Astrocyte of the spinal cord (primary cell): ENCODE measurements around the gene GRIK2.
"Not testable (repeated sequence)": the region's sequence is repeated elsewhere in the genome, so short reads cannot be mapped to it uniquely, and the experiment has no call there.

Experiments
- DNase-seq: peaks from one replicate; pipeline ENCODE4 v3.0.0; 2011; ENCODE audit warnings: low read depth, low spot score
- H3K4me3 ChIP-seq: 2 replicates; pipeline ENCODE4 v1.5.1; 2011; ENCODE audit warnings: low read depth, mild to moderate bottlenecking, low read length, moderate library complexity
- CTCF ChIP-seq: IDR thresholded peaks from 2 replicates; pipeline ENCODE4 v1.5.1; 2012; ENCODE audit warnings: low read depth, mild to moderate bottlenecking, low read length, inconsistent platforms
- in situ Hi-C: cut with HindIII; loops from 2 replicates; pipeline ENCODE4 v1.10.0; 2017; ENCODE audit warnings: low sequenced_read_pairs

The GRIK2 gene

DNA sequence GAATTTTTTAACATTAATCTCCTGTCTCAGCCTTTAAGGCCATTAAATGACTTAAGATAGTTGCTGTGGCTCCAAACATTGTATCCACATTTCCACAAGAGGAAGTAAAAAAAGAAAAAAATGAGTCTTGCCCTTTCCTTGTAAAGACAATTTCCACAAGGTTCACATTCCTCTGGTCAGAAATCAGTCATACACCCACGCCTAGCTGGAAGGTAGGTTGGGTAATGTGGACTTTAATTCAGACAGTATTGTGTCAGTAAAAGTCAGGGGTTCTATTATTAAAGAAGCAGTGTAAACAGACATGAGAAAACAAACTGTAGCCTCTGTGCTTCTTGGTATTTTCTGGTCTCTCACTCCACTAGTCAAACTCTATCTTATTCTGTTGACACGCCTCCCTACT lies 682.0 kb downstream of the GRIK2 start:
- H3K4me3 ChIP-seq, result no peak overlapping the region
- no peak for DNase-seq
- TF ChIP-seq CTCF, result no peak
- in situ Hi-C loops, result no loop called here

DNA sequence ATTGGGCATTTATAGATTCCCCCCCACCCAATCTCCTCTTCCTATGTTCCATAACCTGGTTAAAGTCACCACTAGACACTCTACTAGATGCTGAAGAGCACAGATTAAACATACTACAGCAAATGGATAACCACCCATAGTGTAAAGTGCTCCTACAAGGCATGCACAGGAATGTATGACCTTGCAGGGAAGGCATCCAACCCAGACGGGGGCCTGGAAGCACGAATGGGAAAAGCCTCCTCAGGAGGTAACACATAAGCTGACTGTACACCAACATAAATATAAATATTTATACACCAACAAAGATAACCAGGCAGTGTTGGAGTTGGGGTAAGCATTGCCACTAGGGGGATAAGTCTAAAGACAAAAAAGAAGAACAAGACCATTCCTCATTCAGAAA lies 691.7 kb downstream of the GRIK2 start:
- H3K4me3 ChIP-seq, result no peak overlapping the region
- DNase-seq, result no peak
- in situ Hi-C loops, result no loop called here
- no peak for TF ChIP-seq CTCF

DNA sequence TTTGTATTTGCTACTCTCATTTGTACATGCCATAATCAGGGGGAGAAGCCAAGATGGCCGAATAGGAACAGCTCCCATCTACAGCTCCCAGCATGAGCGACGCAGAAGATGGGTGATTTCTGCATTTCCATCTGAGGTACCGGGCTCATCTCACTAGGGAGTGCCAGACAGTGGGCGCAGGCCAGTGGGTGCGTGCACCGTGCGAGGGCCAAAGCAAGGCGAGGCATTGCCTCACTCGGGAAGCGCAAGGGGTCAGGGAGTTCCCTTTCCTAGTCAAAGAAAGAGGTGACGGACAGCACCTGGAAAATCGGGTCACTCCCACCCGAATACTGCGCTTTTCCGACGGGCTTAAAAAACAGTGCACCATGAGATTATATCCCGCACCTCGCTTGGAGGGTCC lies 694.7 kb downstream of the GRIK2 start:
- in situ Hi-C loops, H3K4me3 ChIP-seq: not testable (repeated sequence)

GRCh38 chr6:102114402-102114801 lies 720.9 kb downstream of the GRIK2 start:
- in situ Hi-C loops, result no loop called here
- TF ChIP-seq CTCF, result peak; percentile 7
- DNase-seq, result no peak
- no peak overlapping the region for H3K4me3 ChIP-seq

More for the DNA sequence above, 694.7 kb downstream of the GRIK2 start:
- DNase-seq, result not testable (repeated sequence)

DNA sequence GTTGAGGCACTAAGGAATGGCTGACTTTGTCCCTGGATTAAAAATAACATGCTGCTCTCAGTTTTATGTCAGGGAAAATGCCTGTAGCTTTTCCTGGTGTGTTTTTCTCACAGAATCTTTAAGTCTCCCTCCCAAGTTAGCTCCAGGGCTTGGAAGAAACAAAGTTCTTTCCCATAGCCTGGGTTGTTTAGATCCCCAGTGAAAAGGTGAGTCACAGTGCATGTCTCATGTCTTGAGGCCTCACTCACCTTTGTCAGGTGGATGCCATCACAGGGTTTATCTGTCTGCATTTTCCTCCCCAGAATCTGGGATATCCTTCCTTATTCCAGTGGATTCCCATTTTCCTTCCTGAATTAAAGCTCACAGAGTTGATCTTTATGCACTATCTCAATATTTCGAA lies 722.4 kb downstream of the GRIK2 start:
- no peak for TF ChIP-seq CTCF
- in situ Hi-C loops, result no loop called here
- DNase-seq, result no peak
- H3K4me3 ChIP-seq, result no peak overlapping the region

DNA sequence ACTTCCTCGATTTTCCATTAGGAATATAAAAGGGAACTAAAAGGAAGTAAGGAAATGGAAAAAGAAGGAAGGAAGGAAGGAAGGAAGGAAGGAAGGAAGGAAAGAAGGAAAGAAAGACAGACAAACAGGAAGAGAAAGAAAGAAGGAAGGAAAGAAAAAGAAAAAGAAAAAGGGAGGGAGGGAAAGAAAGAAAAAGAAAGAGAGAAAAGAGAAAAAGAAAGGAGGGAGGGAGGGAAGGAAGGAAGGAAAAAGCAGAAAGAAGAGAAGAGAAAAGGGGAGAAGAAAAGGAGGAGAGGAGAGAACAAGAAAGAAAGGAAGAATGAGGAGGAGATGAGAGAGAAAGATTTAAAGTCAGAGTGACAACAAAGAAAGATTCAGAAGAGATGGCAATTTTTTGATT lies 724.5 kb downstream of the GRIK2 start:
- no peak for DNase-seq
- H3K4me3 ChIP-seq, result no peak overlapping the region
- TF ChIP-seq CTCF, result no peak
- in situ Hi-C loops, result no loop called here
